HG03139 (cell line): ENCODE measurements around the gene TMEM170B.

ENCODE experiments used
- ATAC-seq: cut with Tn5 transposase; IDR thresholded peaks from one replicate; pipeline ENCODE4 v1.9.1; 2021; ENCODE audit not compliant: unreplicated experiment

Gene TMEM170B

GRCh38 chr6:11584244-11584643, 46.7 kb downstream of the TMEM170B start:
- no peak for ATAC-seq

- ATAC-seq = no peak
Observed at GRCh38 chr6:11585426-11586016, 48.0 kb downstream of the TMEM170B start.

GRCh38 chr6:11586117-11586516, 48.6 kb downstream of the TMEM170B start:
- ATAC-seq = no peak

DNA sequence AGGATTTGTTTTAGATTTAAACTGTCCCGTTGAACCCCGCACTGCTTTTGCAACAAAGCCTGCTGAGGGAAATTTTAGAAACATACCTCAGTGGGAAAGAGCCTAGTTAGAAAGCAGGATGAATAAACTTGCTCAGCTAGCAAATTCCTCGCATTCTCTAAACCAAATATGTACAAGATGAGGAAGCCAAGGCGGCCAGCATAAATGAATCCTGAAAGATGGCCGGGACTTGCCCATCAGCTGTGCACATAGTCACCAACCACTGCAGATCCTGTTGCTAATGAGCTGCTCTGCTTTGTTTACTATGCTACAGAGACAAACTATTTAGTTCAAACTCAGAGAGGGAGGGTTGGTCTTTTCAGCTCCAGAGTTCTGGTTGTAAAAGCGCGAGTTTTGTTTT, 49.0 kb downstream of the TMEM170B start:
- no peak for ATAC-seq

DNA sequence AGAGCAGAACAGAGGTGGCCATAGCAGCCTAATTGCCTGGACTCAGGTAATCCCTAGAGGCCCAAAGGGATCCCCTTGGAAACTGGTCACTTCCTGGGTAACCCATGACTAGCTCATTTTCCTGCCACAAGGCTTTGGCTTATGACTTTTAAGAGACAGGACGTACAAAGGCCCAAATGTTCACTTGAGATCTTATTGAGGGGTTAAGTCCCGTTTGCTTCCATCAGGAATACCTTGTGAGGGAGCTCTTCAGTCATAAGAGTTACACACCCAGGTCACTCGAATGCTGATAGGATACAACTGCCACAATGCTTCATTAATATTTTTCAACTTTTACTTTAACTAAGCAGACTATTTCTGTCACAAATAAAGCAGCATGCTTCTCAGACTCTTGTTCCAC, 51.7 kb downstream of the TMEM170B start:
- ATAC-seq = no peak

GRCh38 chr6:11592294-11592906, 54.9 kb downstream of the TMEM170B start:
- ATAC-seq = no peak

GRCh38 chr6:11593096-11593495, 55.5 kb downstream of the TMEM170B start:
- no peak for ATAC-seq

- no peak for ATAC-seq
Observed at GRCh38 chr6:11595903-11596302, 58.4 kb downstream of the TMEM170B start.

GRCh38 chr6:11596640-11597237, 59.2 kb downstream of the TMEM170B start:
- ATAC-seq = no peak

- no peak for ATAC-seq
Observed at GRCh38 chr6:11598687-11599086, 61.1 kb downstream of the TMEM170B start.

GRCh38 chr6:11600251-11600650, 62.7 kb downstream of the TMEM170B start:
- ATAC-seq = no peak

- ATAC-seq = no peak
Observed at GRCh38 chr6:11601776-11602605, 64.4 kb downstream of the TMEM170B start.

DNA sequence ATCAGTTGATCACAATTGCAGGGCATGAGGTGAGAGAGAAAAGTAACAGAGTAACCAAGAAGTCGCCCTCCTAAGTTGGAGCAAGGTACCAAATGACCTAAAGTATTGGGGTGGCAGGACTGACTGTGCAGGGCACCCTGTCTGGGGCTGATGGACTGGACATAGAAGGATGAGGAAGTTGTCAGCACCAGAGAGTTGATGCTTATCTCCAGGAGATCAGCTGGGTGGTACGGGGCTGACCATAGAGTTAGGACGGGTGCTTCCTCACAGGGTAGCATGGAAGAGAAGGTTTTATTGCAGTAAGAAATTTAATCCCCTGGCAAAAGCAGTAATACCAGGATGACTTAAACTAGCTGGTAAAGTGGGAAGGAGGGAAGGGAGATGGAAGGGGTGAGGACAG, 66.7 kb downstream of the TMEM170B start:
- ATAC-seq = no peak

GRCh38 chr6:11604836-11605506, 67.4 kb downstream of the TMEM170B start:
- no peak for ATAC-seq

- no peak for ATAC-seq
Observed at GRCh38 chr6:11605507-11605905, 68.0 kb downstream of the TMEM170B start.

GRCh38 chr6:11606332-11606731, 68.8 kb downstream of the TMEM170B start:
- ATAC-seq = no peak

GRCh38 chr6:11607383-11607782, 69.8 kb downstream of the TMEM170B start:
- ATAC-seq = no peak

- ATAC-seq = no peak
Observed at GRCh38 chr6:11608600-11609323, 71.2 kb downstream of the TMEM170B start.

DNA sequence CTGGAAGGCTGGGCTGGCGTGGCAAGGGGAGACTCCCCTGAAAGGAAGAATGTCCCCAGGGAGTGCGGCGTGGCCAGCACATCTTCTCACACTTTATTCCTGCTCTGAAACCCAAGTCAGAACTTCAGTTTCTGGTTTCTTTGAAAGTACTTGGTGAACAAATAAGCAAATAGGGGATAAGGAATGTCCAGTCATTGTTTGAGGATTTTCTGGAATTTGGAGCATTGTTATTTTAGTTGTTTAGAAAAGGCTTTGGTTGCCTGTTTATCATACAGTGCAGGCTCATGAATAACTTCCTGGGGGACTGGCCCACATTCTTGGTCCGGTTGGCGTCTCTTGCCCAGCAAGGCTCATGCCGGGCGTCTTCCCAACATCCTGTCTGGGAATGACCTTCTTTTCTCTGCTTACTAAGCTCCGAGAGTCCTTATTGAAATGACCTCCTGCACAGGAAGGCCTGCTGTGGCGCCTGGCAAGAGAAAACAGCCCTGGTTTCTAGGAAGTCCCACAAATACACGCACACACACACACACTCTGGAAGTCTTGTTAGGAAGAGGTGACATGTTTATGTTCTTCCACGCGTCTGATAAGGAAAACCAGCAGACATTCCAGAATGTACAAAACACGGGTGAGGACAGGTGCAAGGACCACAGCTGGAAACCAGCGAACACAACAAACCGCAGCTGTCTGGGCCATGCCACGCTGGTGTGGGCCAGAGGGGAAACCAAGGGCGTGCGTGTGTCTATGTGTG, 71.9 kb downstream of the TMEM170B start:
- no peak for ATAC-seq

- ATAC-seq = no peak
Observed at GRCh38 chr6:11613336-11613735, 75.8 kb downstream of the TMEM170B start.
